Measurements from ENCODE around the gene HSD3B1. TPM values are rescaled to one million over a fixed set of nuclear protein-coding genes. Genes with fewer than 3 reads are reported as not detected.

Gene HSD3B1
- polyA plus RNA-seq, 1 donor: not detected

DNA sequence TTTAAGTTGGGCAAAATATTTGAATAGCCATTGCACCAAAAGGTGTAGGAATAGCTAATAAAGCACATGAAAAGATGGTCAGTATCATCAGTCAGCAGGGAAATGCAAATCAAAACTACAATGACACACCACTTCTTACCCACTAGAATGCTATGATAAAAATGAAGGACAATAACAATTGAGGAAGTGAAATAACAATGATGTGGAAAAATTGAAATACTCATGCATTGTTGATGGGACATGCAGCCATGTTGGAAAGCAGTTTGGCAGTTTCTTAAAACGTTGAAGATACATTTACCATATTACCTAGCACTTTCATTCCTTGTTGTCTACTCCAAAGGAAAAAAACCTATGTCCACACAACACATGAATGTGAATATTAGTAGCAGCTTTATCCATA lies 28.4 kb downstream of the HSD3B1 start:
- H3K27ac ChIP-seq (ENCODE audit: low read length): no peak overlapping the region
- H3K9me3 ChIP-seq (ENCODE audit: control insufficient read depth, low read depth, low read length): no peaks in the 10 kb centered on the region
- H3K36me3 ChIP-seq (ENCODE audit: control insufficient read depth, insufficient read depth, low read length): no peaks in the 10 kb centered on the region
- H3K27me3 ChIP-seq (ENCODE audit: control insufficient read depth, insufficient read depth, low read length): no peaks in the 10 kb centered on the region
- no peak for DNase-seq
- peaks cover 7% of the 10 kb centered on the region for H3K4me1 ChIP-seq (ENCODE audit: control insufficient read depth, insufficient read depth, low read length)
- H3K4me3 ChIP-seq (ENCODE audit: low read length): no peak overlapping the region
- 80% methylated on average over 1 of the region's 1 CpG for WGBS (ENCODE audit: insufficient coverage, low lambda C conversion rate)

DNA sequence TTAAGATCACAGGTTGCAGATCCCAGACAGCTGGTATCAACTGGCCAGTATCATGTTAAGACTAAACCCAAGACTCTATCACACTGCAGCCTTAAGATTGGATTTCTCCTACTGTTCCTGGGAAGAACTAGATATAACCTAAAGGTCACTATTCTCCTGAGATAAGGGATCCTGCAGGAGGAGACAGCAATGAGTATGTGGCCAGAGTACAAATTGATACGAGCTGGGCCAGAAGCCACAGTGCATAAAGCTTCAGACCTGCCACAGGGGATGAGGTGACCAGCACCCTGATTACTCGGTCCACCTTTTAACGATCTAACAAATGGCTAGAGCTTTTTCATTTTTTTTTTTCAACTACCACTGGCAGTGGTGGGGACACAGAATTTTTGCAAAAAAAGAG lies 31.0 kb downstream of the HSD3B1 start:
- Histone ChIP-seq H3K36me3 (ENCODE audit: control insufficient read depth, insufficient read depth, low read length) (no peaks in the 10 kb centered on the region), H3K27ac (ENCODE audit: low read length) (peak overlapping the region; percentile 54), H3K4me3 (ENCODE audit: low read length) (no peak overlapping the region), H3K9me3 (ENCODE audit: control insufficient read depth, low read depth, low read length) (no peaks in the 10 kb centered on the region), H3K4me1 (ENCODE audit: control insufficient read depth, insufficient read depth, low read length) (peaks cover 7% of the 10 kb centered on the region), H3K27me3 (ENCODE audit: control insufficient read depth, insufficient read depth, low read length) (no peaks in the 10 kb centered on the region)
- no CpG with 5 or more reads among the region's 3 CpGs for WGBS (ENCODE audit: insufficient coverage, low lambda C conversion rate)
- peak; percentile 52 to 66 for DNase-seq

DNA sequence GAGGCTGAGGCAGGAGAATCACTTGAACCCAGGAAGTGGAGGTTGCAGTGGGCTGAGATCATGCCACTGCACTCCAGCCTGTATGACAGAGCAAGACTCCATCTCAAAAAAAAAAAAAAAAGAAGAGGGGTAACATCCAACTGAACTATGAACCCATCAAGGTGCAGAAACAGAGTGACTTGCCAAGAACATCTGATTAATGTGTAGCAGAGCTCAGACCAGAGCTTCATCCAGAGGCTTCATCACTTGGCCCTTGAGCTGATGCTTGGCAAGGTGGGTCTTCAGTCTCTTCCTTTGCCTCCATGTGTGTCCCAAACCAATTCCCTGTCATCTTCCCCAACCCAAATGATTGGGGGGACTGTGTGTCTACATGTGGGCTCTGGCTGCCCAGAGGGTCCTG lies 32.6 kb downstream of the HSD3B1 start:
- Histone ChIP-seq H3K4me3 (ENCODE audit: low read length) (no peak overlapping the region), H3K27me3 (ENCODE audit: control insufficient read depth, insufficient read depth, low read length) (no peaks in the 10 kb centered on the region), H3K27ac (ENCODE audit: low read length) (no peak overlapping the region), H3K36me3 (ENCODE audit: control insufficient read depth, insufficient read depth, low read length) (no peaks in the 10 kb centered on the region), H3K9me3 (ENCODE audit: control insufficient read depth, low read depth, low read length) (no peaks in the 10 kb centered on the region), H3K4me1 (ENCODE audit: control insufficient read depth, insufficient read depth, low read length) (peaks cover 7% of the 10 kb centered on the region)
- no peak for DNase-seq

DNA sequence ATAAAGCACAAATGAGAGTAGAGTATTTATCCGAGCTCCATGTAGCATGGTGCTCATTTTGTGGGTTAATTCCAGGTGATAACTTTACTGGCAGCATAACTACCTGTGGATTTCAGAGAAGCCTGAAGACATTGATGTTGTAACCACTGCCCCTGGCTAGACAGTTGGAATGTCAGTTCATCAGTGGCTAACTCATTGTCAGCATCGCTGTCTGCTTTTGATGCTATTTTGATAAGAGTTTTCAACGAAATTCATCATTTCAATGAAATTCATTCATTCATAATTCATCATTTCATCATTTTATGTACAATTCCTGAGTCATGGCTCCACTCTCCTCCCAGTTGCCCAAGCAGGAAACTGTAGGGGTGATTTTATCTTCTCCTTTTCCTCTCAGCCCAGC lies 34.4 kb downstream of the HSD3B1 start:
- Histone ChIP-seq H3K27ac (ENCODE audit: low read length) (no peak overlapping the region), H3K9me3 (ENCODE audit: control insufficient read depth, low read depth, low read length) (no peaks in the 10 kb centered on the region), H3K27me3 (ENCODE audit: control insufficient read depth, insufficient read depth, low read length) (no peaks in the 10 kb centered on the region), H3K36me3 (ENCODE audit: control insufficient read depth, insufficient read depth, low read length) (no peaks in the 10 kb centered on the region), H3K4me1 (ENCODE audit: control insufficient read depth, insufficient read depth, low read length) (peaks cover 7% of the 10 kb centered on the region), H3K4me3 (ENCODE audit: low read length) (no peak overlapping the region)
- 100% methylated on average over 2 of the region's 3 CpGs for WGBS (ENCODE audit: insufficient coverage, low lambda C conversion rate)
- DNase-seq: no peak

GRCh38 chr1:119542492-119542946 lies 35.5 kb downstream of the HSD3B1 start:
- H3K4me1 ChIP-seq (ENCODE audit: control insufficient read depth, insufficient read depth, low read length): peaks cover 7% of the 10 kb centered on the region
- WGBS (ENCODE audit: insufficient coverage, low lambda C conversion rate): no CpG with 5 or more reads among the region's 2 CpGs
- H3K27ac ChIP-seq (ENCODE audit: low read length): no peak overlapping the region
- H3K27me3 ChIP-seq (ENCODE audit: control insufficient read depth, insufficient read depth, low read length): no peaks in the 10 kb centered on the region
- no peak overlapping the region for H3K4me3 ChIP-seq (ENCODE audit: low read length)
- no peak for DNase-seq
- no peaks in the 10 kb centered on the region for H3K36me3 ChIP-seq (ENCODE audit: control insufficient read depth, insufficient read depth, low read length)
- no peaks in the 10 kb centered on the region for H3K9me3 ChIP-seq (ENCODE audit: control insufficient read depth, low read depth, low read length)

GRCh38 chr1:119544165-119544762 lies 37.3 kb downstream of the HSD3B1 start:
- H3K27me3 ChIP-seq (ENCODE audit: control insufficient read depth, insufficient read depth, low read length): no peaks in the 10 kb centered on the region
- H3K4me3 ChIP-seq (ENCODE audit: low read length): no peak overlapping the region
- H3K36me3 ChIP-seq (ENCODE audit: control insufficient read depth, insufficient read depth, low read length): no peaks in the 10 kb centered on the region
- H3K27ac ChIP-seq (ENCODE audit: low read length): no peak overlapping the region
- no peak for DNase-seq
- 0% methylated on average over 1 of the region's 3 CpGs for WGBS (ENCODE audit: insufficient coverage, low lambda C conversion rate)
- no peaks in the 10 kb centered on the region for H3K9me3 ChIP-seq (ENCODE audit: control insufficient read depth, low read depth, low read length)
- no peaks in the 10 kb centered on the region for H3K4me1 ChIP-seq (ENCODE audit: control insufficient read depth, insufficient read depth, low read length)

- no peak overlapping the region for H3K27ac ChIP-seq (ENCODE audit: low read length)
- no peaks in the 10 kb centered on the region for H3K4me1 ChIP-seq (ENCODE audit: control insufficient read depth, insufficient read depth, low read length)
- no peaks in the 10 kb centered on the region for H3K9me3 ChIP-seq (ENCODE audit: control insufficient read depth, low read depth, low read length)
- no peaks in the 10 kb centered on the region for H3K36me3 ChIP-seq (ENCODE audit: control insufficient read depth, insufficient read depth, low read length)
- DNase-seq: no peak
- WGBS (ENCODE audit: insufficient coverage, low lambda C conversion rate): no CpG with 5 or more reads among the region's 1 CpG
- no peak overlapping the region for H3K4me3 ChIP-seq (ENCODE audit: low read length)
- H3K27me3 ChIP-seq (ENCODE audit: control insufficient read depth, insufficient read depth, low read length): no peaks in the 10 kb centered on the region
Observed at GRCh38 chr1:119546641-119547040, 39.6 kb downstream of the HSD3B1 start.

GRCh38 chr1:119547306-119547705 lies 40.3 kb downstream of the HSD3B1 start:
- WGBS (ENCODE audit: insufficient coverage, low lambda C conversion rate): no CpG with 5 or more reads among the region's 1 CpG
- H3K27ac ChIP-seq (ENCODE audit: low read length): no peak overlapping the region
- DNase-seq: no peak

GRCh38 chr1:119547805-119548204 lies 40.8 kb downstream of the HSD3B1 start:
- DNase-seq: no peak
- no peaks in the 10 kb centered on the region for H3K9me3 ChIP-seq (ENCODE audit: control insufficient read depth, low read depth, low read length)
- H3K36me3 ChIP-seq (ENCODE audit: control insufficient read depth, insufficient read depth, low read length): no peaks in the 10 kb centered on the region
- no CpG with 5 or more reads among the region's 7 CpGs for WGBS (ENCODE audit: insufficient coverage, low lambda C conversion rate)
- no peak overlapping the region for H3K27ac ChIP-seq (ENCODE audit: low read length)
- H3K4me1 ChIP-seq (ENCODE audit: control insufficient read depth, insufficient read depth, low read length): peaks cover 2% of the 10 kb centered on the region
- no peak overlapping the region for H3K4me3 ChIP-seq (ENCODE audit: low read length)
- no peaks in the 10 kb centered on the region for H3K27me3 ChIP-seq (ENCODE audit: control insufficient read depth, insufficient read depth, low read length)

More at GRCh38 chr1:119547306-119547705, 40.3 kb downstream of the HSD3B1 start:
- no peaks in the 10 kb centered on the region for H3K9me3 ChIP-seq (ENCODE audit: control insufficient read depth, low read depth, low read length)
- H3K27me3 ChIP-seq (ENCODE audit: control insufficient read depth, insufficient read depth, low read length): no peaks in the 10 kb centered on the region
- no peak overlapping the region for H3K4me3 ChIP-seq (ENCODE audit: low read length)
- no peaks in the 10 kb centered on the region for H3K36me3 ChIP-seq (ENCODE audit: control insufficient read depth, insufficient read depth, low read length)
- H3K4me1 ChIP-seq (ENCODE audit: control insufficient read depth, insufficient read depth, low read length): peaks cover 1% of the 10 kb centered on the region

- Histone ChIP-seq H3K9me3 (ENCODE audit: control insufficient read depth, low read depth, low read length) (no peaks in the 10 kb centered on the region), H3K36me3 (ENCODE audit: control insufficient read depth, insufficient read depth, low read length) (no peaks in the 10 kb centered on the region), H3K4me1 (ENCODE audit: control insufficient read depth, insufficient read depth, low read length) (peaks cover 21% of the 10 kb centered on the region), H3K27ac (ENCODE audit: low read length) (no peak overlapping the region), H3K27me3 (ENCODE audit: control insufficient read depth, insufficient read depth, low read length) (no peaks in the 10 kb centered on the region), H3K4me3 (ENCODE audit: low read length) (no peak overlapping the region)
- WGBS (ENCODE audit: insufficient coverage, low lambda C conversion rate): 40% methylated on average over 2 of the region's 4 CpGs
- peak; percentile 65 to 69 for DNase-seq
Observed at GRCh38 chr1:119549719-119550132, 42.7 kb downstream of the HSD3B1 start.

DNA sequence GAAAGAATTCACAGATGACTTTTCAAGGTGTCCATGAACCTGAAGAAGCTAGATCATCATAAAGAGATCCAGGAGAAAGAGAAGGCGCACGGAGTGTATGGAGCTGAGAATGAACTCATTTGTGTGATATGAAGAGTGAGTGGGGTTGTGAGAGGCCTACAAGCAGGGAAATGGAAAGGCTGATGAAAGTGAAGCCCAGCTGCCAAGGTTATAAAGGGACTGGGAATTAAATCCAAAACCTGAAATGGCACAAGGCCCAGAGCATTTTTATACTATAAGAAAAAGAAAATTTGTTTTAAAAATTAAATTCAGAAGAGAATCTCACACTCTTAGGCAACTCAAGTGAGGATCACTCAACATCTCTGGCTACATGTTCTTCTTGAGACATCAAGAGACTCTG lies 43.4 kb downstream of the HSD3B1 start:
- Histone ChIP-seq H3K27ac (ENCODE audit: low read length) (no peak overlapping the region), H3K27me3 (ENCODE audit: control insufficient read depth, insufficient read depth, low read length) (no peaks in the 10 kb centered on the region), H3K9me3 (ENCODE audit: control insufficient read depth, low read depth, low read length) (no peaks in the 10 kb centered on the region), H3K4me3 (ENCODE audit: low read length) (no peak overlapping the region), H3K4me1 (ENCODE audit: control insufficient read depth, insufficient read depth, low read length) (peaks cover 23% of the 10 kb centered on the region), H3K36me3 (ENCODE audit: control insufficient read depth, insufficient read depth, low read length) (no peaks in the 10 kb centered on the region)
- WGBS (ENCODE audit: insufficient coverage, low lambda C conversion rate): no CpG with 5 or more reads among the region's 2 CpGs
- no peak for DNase-seq
